Neural progenitor cell (in vitro differentiated cells): ENCODE data around the gene ADGRG7.

Experiments used
- EZH2 ChIP-seq: fragments of 200-600 bp; sonication (generic); IDR thresholded peaks from 2 replicates; pipeline ENCODE4 v1.6.1; 2017; ENCODE audit warnings: antibody characterized with exemption, mild to moderate bottlenecking, moderate library complexity
- TF ChIP-seq, protein P1 (sequence below): fragments of 200-600 bp; sonication (generic); IDR thresholded peaks from 2 replicates; pipeline ENCODE4 v1.5.1; 2017; ENCODE audit warnings: antibody characterized with exemption, mild to moderate bottlenecking

DNA sequence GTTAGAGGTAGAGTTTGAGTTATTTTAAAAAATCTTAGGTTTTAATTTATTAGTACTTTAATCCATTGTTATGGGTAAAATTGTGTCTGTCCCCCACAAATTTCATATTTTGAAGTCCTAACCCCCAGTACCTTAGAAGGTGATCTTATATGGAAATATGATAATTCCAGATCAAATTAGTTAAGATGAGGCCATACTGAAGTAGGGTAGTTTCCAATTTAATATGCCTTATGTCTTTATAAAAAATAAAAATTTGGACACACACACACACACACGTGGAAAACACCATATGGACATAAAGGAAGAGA lies 18.6 kb upstream of the ADGRG7 start:
- TF ChIP-seq, protein P1, sequence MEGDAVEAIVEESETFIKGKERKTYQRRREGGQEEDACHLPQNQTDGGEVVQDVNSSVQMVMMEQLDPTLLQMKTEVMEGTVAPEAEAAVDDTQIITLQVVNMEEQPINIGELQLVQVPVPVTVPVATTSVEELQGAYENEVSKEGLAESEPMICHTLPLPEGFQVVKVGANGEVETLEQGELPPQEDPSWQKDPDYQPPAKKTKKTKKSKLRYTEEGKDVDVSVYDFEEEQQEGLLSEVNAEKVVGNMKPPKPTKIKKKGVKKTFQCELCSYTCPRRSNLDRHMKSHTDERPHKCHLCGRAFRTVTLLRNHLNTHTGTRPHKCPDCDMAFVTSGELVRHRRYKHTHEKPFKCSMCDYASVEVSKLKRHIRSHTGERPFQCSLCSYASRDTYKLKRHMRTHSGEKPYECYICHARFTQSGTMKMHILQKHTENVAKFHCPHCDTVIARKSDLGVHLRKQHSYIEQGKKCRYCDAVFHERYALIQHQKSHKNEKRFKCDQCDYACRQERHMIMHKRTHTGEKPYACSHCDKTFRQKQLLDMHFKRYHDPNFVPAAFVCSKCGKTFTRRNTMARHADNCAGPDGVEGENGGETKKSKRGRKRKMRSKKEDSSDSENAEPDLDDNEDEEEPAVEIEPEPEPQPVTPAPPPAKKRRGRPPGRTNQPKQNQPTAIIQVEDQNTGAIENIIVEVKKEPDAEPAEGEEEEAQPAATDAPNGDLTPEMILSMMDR: no peak
- TF ChIP-seq EZH2: no peak
